Thoracic aorta (tissue), 2 donors: ENCODE results near the gene ELP5. TPM values are rescaled to one million over a fixed set of nuclear protein-coding genes. Genes with fewer than 3 reads are reported as not detected.

Experiments
- ATAC-seq: fragments of 150-250 bp; one replicate; pipeline ENCODE4 v1.8.0; 2017; ENCODE audit warnings: low read depth; ENCODE audit not compliant: insufficient number of reproducible peaks, low FRiP score
- DNase-seq: peaks from one replicate; pipeline ENCODE4 v3.0.0-alpha.2; 2020; ENCODE audit warnings: low spot score
- H3K27ac ChIP-seq, 2 donors: fragments of 200-600 bp; sonication (generic); 1 replicate in 1 of 2; 2 replicates in 1 of 2; pipeline ENCODE4 v1.5.1; 2016; ENCODE audit warnings: mild to moderate bottlenecking in 2 of 2, moderate library complexity in 2 of 2
- H3K27me3 ChIP-seq: fragments of 200-600 bp; sonication (generic); replicated peaks from 2 replicates; pipeline ENCODE4 v1.6.0; 2016; ENCODE audit warnings: mild to moderate bottlenecking; ENCODE audit not compliant: insufficient read depth
- H3K36me3 ChIP-seq: fragments of 200-600 bp; sonication (generic); one replicate; pipeline ENCODE4 v1.5.1; 2016
- H3K4me1 ChIP-seq, 2 donors: fragments of 200-600 bp; sonication (generic); 1 replicate in 1 of 2; 2 replicates in 1 of 2; pipeline versions ENCODE4 v1.5.1 to v1.6.0; 2016; ENCODE audit warnings: low read depth in 2 of 2, mild to moderate bottlenecking in 1 of 2; ENCODE audit not compliant: control insufficient read depth in 1 of 2
- H3K4me3 ChIP-seq: fragments of 200-600 bp; sonication (generic); 2 replicates; pipeline ENCODE4 v1.5.1; 2016; ENCODE audit warnings: mild to moderate bottlenecking
- H3K9me3 ChIP-seq: fragments of 200-600 bp; sonication (generic); 2 replicates; pipeline ENCODE4 v1.5.1; 2016
- CTCF ChIP-seq: fragments of 200-600 bp; sonication (generic); IDR thresholded peaks from one replicate; pipeline ENCODE4 v1.5.1; 2019; ENCODE audit warnings: antibody characterized with exemption
- total RNA-seq, 2 donors: library from RNA; depleted of rRNA; stranded (reverse); fragments of >200 nt; gene quantifications; one replicate each; pipeline versions ENCODE4 v1.1.0 to v1.2.3, GENCODE V29; 2016

ELP5 gene
- total RNA-seq, 2 donors from 2014 or later: 15.8 to 19.0 TPM

GRCh38 chr17:7218758-7219157 is 33.3 kb upstream of the ELP5 start:
- peak overlapping the region; percentile 89 to 90 for H3K27ac ChIP-seq
- H3K4me3 ChIP-seq: no peak overlapping the region
- no peaks in the 10 kb centered on the region for H3K27me3 ChIP-seq
- no peak for DNase-seq
- no peaks in the 10 kb centered on the region for H3K9me3 ChIP-seq
- peaks cover 31 to 59% of the 10 kb centered on the region in 2 donors for H3K4me1 ChIP-seq
- no peak for ATAC-seq
- TF ChIP-seq CTCF: no peak
- H3K36me3 ChIP-seq: peaks cover 9% of the 10 kb centered on the region

- no peak for ATAC-seq
- Histone ChIP-seq H3K27me3 (no peaks in the 10 kb centered on the region), H3K9me3 (no peaks in the 10 kb centered on the region), H3K4me1 (peaks cover 29 to 54% of the 10 kb centered on the region in 2 donors), H3K27ac (peak overlapping the region; percentile 89 to 90), H3K36me3 (peaks cover 9% of the 10 kb centered on the region), H3K4me3 (peak overlapping the region; percentile 83)
- no peak for DNase-seq
- TF ChIP-seq CTCF: no peak
Observed at GRCh38 chr17:7219229-7219811, 32.7 kb upstream of the ELP5 start.

GRCh38 chr17:7219812-7220592 is 32.0 kb upstream of the ELP5 start, which contains the start of the genes ACADVL and DLG4:
Gene ACADVL, plus strand, starts transcription at chr17:7219938. Its CDS starts 47 bp downstream, at chr17:7219985.
Gene DLG4, minus strand, starts transcription at chr17:7219836.
- H3K4me3 ChIP-seq: peak within 1 kb of the TSS; percentile 83
- no peak for TF ChIP-seq CTCF
- peak within 1 kb of the TSS; percentile 89 to 90 for H3K27ac ChIP-seq
- peak; percentile 72 for ATAC-seq
- H3K27me3 ChIP-seq: no peaks in the 10 kb centered on the region
- peak; percentile 89 for DNase-seq
- peaks cover 14% of the 10 kb centered on the region for H3K36me3 ChIP-seq
- H3K9me3 ChIP-seq: no peaks in the 10 kb centered on the region
- H3K4me1 ChIP-seq: peaks cover 29 to 54% of the 10 kb centered on the region in 2 donors

- ATAC-seq (no peak), DNase-seq (no peak)
- peak; percentile 21 for TF ChIP-seq CTCF
- peak overlapping the region; percentile 83 for H3K4me3 ChIP-seq
- H3K36me3 ChIP-seq: peaks cover 21% of the 10 kb centered on the region
- H3K4me1 ChIP-seq: peaks cover 25 to 49% of the 10 kb centered on the region in 2 donors
- H3K9me3 ChIP-seq: no peaks in the 10 kb centered on the region
- peak overlapping the region; percentile 89 to 90 for H3K27ac ChIP-seq
- no peaks in the 10 kb centered on the region for H3K27me3 ChIP-seq
Observed at GRCh38 chr17:7220593-7221277, 31.3 kb upstream of the ELP5 start.
